ENCODE measurements around the gene ESR1. TPM values are rescaled to one million over a fixed set of nuclear protein-coding genes. Genes with fewer than 3 reads are reported as not detected.

ESR1 gene
- total and polyA plus RNA-seq, 2 donors (not counting 3 experiments of a cell fraction or from before 2014, with no cell fraction given) = 0.01 TPM; not detected in 1

GRCh38 chr6:152091851-152092341, 284.4 kb downstream of the ESR1 start:
- no peaks in the 10 kb centered on the region for H3K9me1 ChIP-seq (replicated peaks; ENCODE audit: control insufficient read depth, extremely low read depth, insufficient read depth, low read length)
- no peak overlapping the region for H2AFZ ChIP-seq (ENCODE audit: low read depth, low read length)
- H3K4me1 ChIP-seq (ENCODE audit: control insufficient read depth, extremely low read depth, insufficient read depth, low read length) = peaks cover 27% of the 10 kb centered on the region
- H3K9ac ChIP-seq (replicated peaks; ENCODE audit: extremely low read depth, insufficient read depth, low read length) = no peak overlapping the region
- no peak for FAIRE-seq
- no peak for DNase-seq (ENCODE audit: low read depth, low spot score)
- H3K9me3 ChIP-seq (replicated peaks; ENCODE audit: control insufficient read depth, insufficient read depth, low read length) = no peaks in the 10 kb centered on the region
- BruUV-seq (replicated peaks) = no TSS peak
- dilution Hi-C loops (cut with MboI; ENCODE audit: extremely low pct_ligation_motif_present, low sequenced_read_pairs) (no loop called here), intact Hi-C loops (cut with micrococcal nuclease) (no loop called here)
- ChIA-PET CTCF (interaction anchor here (1.0 kb wide), 2 partner anchors 27 to 327 kb away, joined by 3 to 4 read pairs; no protein-coding TSS in a partner anchor), POLR2A (no interaction called here)
- TF ChIP-seq EZH2 (IDR thresholded peaks at IDR 0.05; ENCODE audit: borderline replicate concordance, low read depth, low read length, severe bottlenecking) = no peak
- no peaks in the 10 kb centered on the region for H3K79me2 ChIP-seq (ENCODE audit: control insufficient read depth, insufficient read depth, low read length)
- no peaks in the 10 kb centered on the region for H4K20me1 ChIP-seq (replicated peaks; ENCODE audit: control insufficient read depth, extremely low read depth, insufficient read depth, low read length)
- no peaks in the 10 kb centered on the region for H3K36me3 ChIP-seq (ENCODE audit: control insufficient read depth in 2 of 2, extremely low read depth in 1 of 2, insufficient read depth in 2 of 2, low read length in 2 of 2)
- no peak overlapping the region for H3K27ac ChIP-seq (ENCODE audit: insufficient read depth, low read depth, low read length)
- H3K4me2 ChIP-seq (ENCODE audit: insufficient read depth, low read length) = no peak overlapping the region
- H3K4me3 ChIP-seq (replicated peaks in 1 of 3; ENCODE audit: insufficient read depth in 1 of 3, low read depth in 1 of 3, low read length in 3 of 3) = no peak overlapping the region
- no peaks in the 10 kb centered on the region for H3K27me3 ChIP-seq (ENCODE audit: control insufficient read depth in 2 of 2, insufficient read depth in 2 of 2, low read length in 2 of 2)

GRCh38 chr6:152093711-152094110, 286.2 kb downstream of the ESR1 start:
- DNase-seq (ENCODE audit: low read depth, low spot score) = no peak

More at GRCh38 chr6:152093711-152094110, 286.2 kb downstream of the ESR1 start:
- H3K79me2 ChIP-seq (ENCODE audit: control insufficient read depth, insufficient read depth, low read length) = no peaks in the 10 kb centered on the region
- H3K27me3 ChIP-seq (ENCODE audit: control insufficient read depth in 2 of 2, insufficient read depth in 2 of 2, low read length in 2 of 2) = no peaks in the 10 kb centered on the region
- no peak overlapping the region for H2AFZ ChIP-seq (ENCODE audit: low read depth, low read length)
- H3K4me3 ChIP-seq (replicated peaks in 1 of 3; ENCODE audit: insufficient read depth in 1 of 3, low read depth in 1 of 3, low read length in 3 of 3) = no peak overlapping the region
- POLR2A ChIA-PET = no interaction called here
- no peaks in the 10 kb centered on the region for H3K9me1 ChIP-seq (replicated peaks; ENCODE audit: control insufficient read depth, extremely low read depth, insufficient read depth, low read length)
- peaks cover 38% of the 10 kb centered on the region for H3K4me1 ChIP-seq (ENCODE audit: control insufficient read depth, extremely low read depth, insufficient read depth, low read length)
- intact Hi-C loops (cut with micrococcal nuclease) (no loop called here), dilution Hi-C loops (cut with MboI; ENCODE audit: extremely low pct_ligation_motif_present, low sequenced_read_pairs) (no loop called here)
- no peak overlapping the region for H3K27ac ChIP-seq (ENCODE audit: insufficient read depth, low read depth, low read length)
- H4K20me1 ChIP-seq (replicated peaks; ENCODE audit: control insufficient read depth, extremely low read depth, insufficient read depth, low read length) = no peaks in the 10 kb centered on the region
- FAIRE-seq = no peak
- H3K9me3 ChIP-seq (replicated peaks; ENCODE audit: control insufficient read depth, insufficient read depth, low read length) = no peaks in the 10 kb centered on the region
- no peak overlapping the region for H3K9ac ChIP-seq (replicated peaks; ENCODE audit: extremely low read depth, insufficient read depth, low read length)
- BruUV-seq (replicated peaks) = no TSS peak
- CTCF ChIA-PET = interaction anchor here (0.8 kb wide), 1 partner anchor 31 kb away, joined by 3 read pairs; no protein-coding TSS in a partner anchor
- no peak for TF ChIP-seq GATA2 (IDR thresholded peaks at IDR 0.05; ENCODE audit: insufficient read depth, insufficient read length, low read depth, low read length)
- TF ChIP-seq POLR2A (IDR thresholded peaks at IDR 0.05; ENCODE audit: low read depth, low read length) = no peak
- no peak for TF ChIP-seq MYC (IDR thresholded peaks at IDR 0.05; ENCODE audit: low read depth, low read length)
- no peak for TF ChIP-seq JUN (IDR thresholded peaks at IDR 0.05; ENCODE audit: borderline replicate concordance, insufficient read depth, insufficient read length, low read depth)
- no peak for TF ChIP-seq POLR2AphosphoS5 (IDR thresholded peaks at IDR 0.05; ENCODE audit: insufficient read depth, low read depth, low read length)
- no peak for TF ChIP-seq EZH2 (IDR thresholded peaks at IDR 0.05; ENCODE audit: borderline replicate concordance, low read depth, low read length, severe bottlenecking)
- no peak for TF ChIP-seq MAX (IDR thresholded peaks at IDR 0.05; ENCODE audit: insufficient read depth, insufficient read length)
- no peak for TF ChIP-seq CTCF (IDR thresholded peaks at IDR 0.05; ENCODE audit: extremely low read depth in 1 of 2, insufficient read depth in 1 of 2, low read depth in 1 of 2, low read length in 2 of 2)
- no peak for TF ChIP-seq FOS (IDR thresholded peaks at IDR 0.05; ENCODE audit: borderline replicate concordance, insufficient read depth, low read length)
- H3K4me2 ChIP-seq (ENCODE audit: insufficient read depth, low read length) = no peak overlapping the region
- no peaks in the 10 kb centered on the region for H3K36me3 ChIP-seq (ENCODE audit: control insufficient read depth in 2 of 2, extremely low read depth in 1 of 2, insufficient read depth in 2 of 2, low read length in 2 of 2)
